ENCODE data around the gene AP1B1.

- TF ChIP-seq CTCF (conservative IDR thresholded peaks at IDR 0.05; ENCODE audit: low read depth, low read length) (no peak), POLR2A (IDR thresholded peaks at IDR 0.05; ENCODE audit: low read depth, low read length) (no peak), MAFK (IDR thresholded peaks at IDR 0.05; ENCODE audit: low read depth, low read length) (no peak)
Measured at GRCh38 chr22:29332886-29333496, 55.4 kb downstream of the AP1B1 start.

Data from IMR-90 (cell line).